ENCODE data around the gene TSPAN17. TPM values are rescaled to one million over a fixed set of nuclear protein-coding genes. Genes with fewer than 3 reads are reported as not detected.

Gene TSPAN17
- total RNA-seq, 1 donor from 2014 or later: 41.8 TPM

GRCh38 chr5:176671890-176672747 lies 24.8 kb downstream of the TSPAN17 start:
- H3K9me3 Mint-ChIP-seq (ENCODE audit: unreplicated experiment): no peaks in the 10 kb centered on the region
- H3K36me3 Mint-ChIP-seq (ENCODE audit: unreplicated experiment): no peaks in the 10 kb centered on the region
- H3K4me1 Mint-ChIP-seq (ENCODE audit: unreplicated experiment): peaks cover 10% of the 10 kb centered on the region
- DNase-seq (ENCODE audit: extremely low spot score, unreplicated experiment): no peak
- H3K27me3 Mint-ChIP-seq (ENCODE audit: unreplicated experiment): peaks cover 52% of the 10 kb centered on the region
- H3K4me3 Mint-ChIP-seq (ENCODE audit: unreplicated experiment): no peak overlapping the region
- no peak overlapping the region for H3K27ac Mint-ChIP-seq (ENCODE audit: unreplicated experiment)
- no peak for TF ChIP-seq CTCF (IDR thresholded peaks at IDR 0.05)

- Mint-ChIP-seq H3K9me3 (ENCODE audit: unreplicated experiment) (no peaks in the 10 kb centered on the region), H3K36me3 (ENCODE audit: unreplicated experiment) (no peaks in the 10 kb centered on the region), H3K4me1 (ENCODE audit: unreplicated experiment) (peaks cover 11% of the 10 kb centered on the region), H3K4me3 (ENCODE audit: unreplicated experiment) (no peak overlapping the region), H3K27me3 (ENCODE audit: unreplicated experiment) (peaks cover 37% of the 10 kb centered on the region), H3K27ac (ENCODE audit: unreplicated experiment) (no peak overlapping the region)
- no peak for TF ChIP-seq CTCF (IDR thresholded peaks at IDR 0.05)
- DNase-seq (ENCODE audit: extremely low spot score, unreplicated experiment): no peak
Observed at GRCh38 chr5:176673651-176674583, 26.6 kb downstream of the TSPAN17 start.

- Mint-ChIP-seq H3K4me3 (ENCODE audit: unreplicated experiment) (no peak overlapping the region), H3K9me3 (ENCODE audit: unreplicated experiment) (no peaks in the 10 kb centered on the region), H3K27ac (ENCODE audit: unreplicated experiment) (no peak overlapping the region), H3K27me3 (ENCODE audit: unreplicated experiment) (peaks cover 28% of the 10 kb centered on the region), H3K4me1 (ENCODE audit: unreplicated experiment) (peaks cover 11% of the 10 kb centered on the region), H3K36me3 (ENCODE audit: unreplicated experiment) (no peaks in the 10 kb centered on the region)
- DNase-seq (ENCODE audit: extremely low spot score, unreplicated experiment): no peak
- no peak for TF ChIP-seq CTCF (IDR thresholded peaks at IDR 0.05)
Observed at GRCh38 chr5:176674799-176675198, 27.5 kb downstream of the TSPAN17 start.

GRCh38 chr5:176675676-176676360 lies 28.5 kb downstream of the TSPAN17 start:
- Mint-ChIP-seq H3K9me3 (ENCODE audit: unreplicated experiment) (no peaks in the 10 kb centered on the region), H3K27me3 (ENCODE audit: unreplicated experiment) (peaks cover 26% of the 10 kb centered on the region), H3K4me1 (ENCODE audit: unreplicated experiment) (peaks cover 11% of the 10 kb centered on the region), H3K4me3 (ENCODE audit: unreplicated experiment) (no peak overlapping the region), H3K36me3 (ENCODE audit: unreplicated experiment) (no peaks in the 10 kb centered on the region), H3K27ac (ENCODE audit: unreplicated experiment) (no peak overlapping the region)
- no peak for DNase-seq (ENCODE audit: extremely low spot score, unreplicated experiment)
- TF ChIP-seq CTCF (IDR thresholded peaks at IDR 0.05): peak; percentile 47
